ENCODE data around the gene CAVIN3.
"Not testable (repeated sequence)": the region's sequence is repeated elsewhere in the genome, so short reads cannot be mapped to it uniquely, and the experiment has no call there.

Gene CAVIN3

DNA sequence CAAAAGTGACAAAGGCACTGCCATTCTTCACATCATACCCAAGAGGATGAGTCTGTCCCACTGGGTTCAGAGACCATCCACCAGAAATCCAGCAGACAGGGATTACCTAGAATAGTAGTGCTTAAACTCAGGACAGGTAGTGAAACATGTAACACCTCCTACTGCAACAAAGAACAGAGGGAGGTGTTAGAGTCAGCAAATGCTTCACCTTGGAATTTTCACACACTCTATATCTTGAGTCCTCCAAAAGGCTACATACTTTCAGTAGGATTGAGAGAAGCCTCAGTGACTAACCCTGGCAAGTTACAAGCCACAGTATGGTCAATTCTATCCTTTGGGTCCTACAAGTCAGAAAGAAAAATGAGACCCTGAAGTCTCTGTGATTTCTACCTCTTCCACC is 6.0 kb upstream of the CAVIN3 start:
- DNase-seq (ENCODE audit: low spot score): no peak

DNA sequence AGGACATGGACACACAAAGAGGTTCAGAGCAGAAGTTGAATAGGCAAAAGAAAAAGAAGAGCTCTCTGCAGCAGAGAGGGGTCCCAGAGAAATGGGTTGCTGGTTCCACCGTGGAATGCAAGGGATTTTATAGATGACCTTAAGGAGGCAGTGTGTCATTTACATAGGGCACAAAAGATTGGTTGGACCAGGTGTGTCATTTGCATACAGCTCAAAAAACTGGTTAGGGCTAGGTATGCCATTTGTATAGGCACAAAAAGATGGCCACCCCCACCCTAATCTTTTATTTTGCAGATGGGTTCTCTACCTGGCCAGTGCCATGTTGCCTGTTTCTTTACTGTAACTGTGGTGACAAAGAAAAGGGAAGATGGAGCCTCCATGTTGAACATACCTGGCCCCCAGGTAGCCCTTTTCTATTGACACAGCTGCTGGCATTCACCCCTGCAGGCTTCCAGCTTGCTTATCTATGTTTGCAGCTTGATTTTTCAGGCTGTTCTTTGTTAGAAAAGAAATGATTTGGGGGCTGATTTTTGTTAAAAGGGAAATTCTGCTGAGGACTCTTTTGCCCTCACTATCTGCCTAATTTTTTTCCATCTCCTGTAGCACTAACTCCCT is 3.1 kb upstream of the CAVIN3 start:
- DNase-seq (ENCODE audit: low spot score): no peak

DNA sequence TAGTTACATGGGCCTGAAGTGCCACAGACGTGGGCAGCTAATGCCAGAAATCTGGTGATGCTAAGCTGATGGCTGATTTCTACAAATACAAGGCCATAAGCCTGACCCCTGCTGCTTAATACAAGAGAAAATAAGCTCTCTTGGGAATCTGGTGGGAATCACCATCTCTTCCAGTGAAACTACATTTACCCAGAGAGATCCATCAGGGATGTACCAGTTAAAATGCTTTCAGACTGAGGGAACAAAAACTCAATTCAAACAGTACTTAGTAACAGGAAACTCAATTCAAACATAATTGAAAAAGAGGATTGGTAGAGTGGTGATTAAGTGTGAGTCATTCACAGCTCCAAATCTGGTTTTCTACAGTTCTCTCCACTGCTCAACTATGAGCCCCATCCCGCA is 1.7 kb upstream of the CAVIN3 start:
- no peak for DNase-seq (ENCODE audit: low spot score)

GRCh38 chr11:6321356-6321755 is 1.1 kb upstream of the CAVIN3 start:
- no peak for DNase-seq (ENCODE audit: low spot score)

DNA sequence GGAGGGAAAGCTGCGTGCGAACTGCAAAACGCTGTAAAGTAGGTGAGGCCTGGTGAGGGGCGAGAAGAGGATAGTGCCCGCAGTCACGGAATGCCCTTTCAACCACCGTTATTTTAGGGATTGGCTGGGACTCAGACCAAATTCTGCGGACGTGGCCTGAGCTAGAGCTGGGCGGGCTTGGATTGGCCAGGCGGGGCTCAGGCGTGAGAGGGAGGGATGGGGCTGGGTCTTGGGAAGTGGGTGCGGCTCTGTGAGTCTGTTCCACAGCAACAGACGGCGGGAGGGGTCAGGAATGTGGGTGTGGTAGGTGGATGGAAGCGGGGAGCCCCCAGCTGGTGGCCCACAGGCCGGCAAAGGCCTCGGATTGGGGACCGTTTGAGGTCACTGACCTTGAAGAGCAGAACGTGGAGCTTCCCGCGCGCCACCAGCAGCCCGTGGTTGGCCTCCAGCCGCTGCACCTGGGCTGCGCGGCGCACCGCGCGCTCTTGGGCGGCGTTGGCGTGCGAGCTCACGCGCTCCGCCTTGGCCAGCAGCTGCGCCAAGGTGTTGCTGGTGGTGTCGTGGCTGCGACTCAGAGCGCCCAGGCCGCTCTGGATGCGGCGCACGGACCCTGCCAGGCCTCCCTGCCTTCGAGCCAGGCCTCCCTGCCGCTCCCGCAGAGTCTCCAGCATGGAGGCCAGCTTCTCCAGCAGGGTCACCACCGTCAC is 444 bp downstream of the CAVIN3 start:
- DNase-seq (ENCODE audit: low spot score): no peak

GRCh38 chr11:6319001-6319703 is 1.1 kb downstream of the CAVIN3 start:
- DNase-seq (ENCODE audit: low spot score): no peak

DNA sequence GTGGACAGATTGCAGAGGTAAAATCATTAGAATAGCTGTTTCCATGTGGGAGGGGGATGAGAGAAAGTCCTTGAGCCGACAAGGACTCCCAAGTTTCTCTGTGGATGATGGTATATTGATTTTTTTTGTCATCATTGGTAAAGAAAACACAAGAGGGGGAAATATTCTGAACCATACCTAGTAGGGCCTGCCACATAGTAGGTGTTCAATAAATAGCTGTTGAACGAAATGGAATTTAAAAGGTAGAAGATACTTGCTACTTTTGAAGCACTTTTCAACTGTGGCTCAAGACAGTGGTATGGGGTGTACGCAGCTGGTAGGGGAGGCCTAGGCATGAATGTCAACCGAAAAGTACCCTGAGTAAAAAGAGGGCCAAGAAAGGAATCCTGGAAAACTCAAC is 2.1 kb downstream of the CAVIN3 start:
- DNase-seq (ENCODE audit: low spot score): no peak

GRCh38 chr11:6315811-6316425 is 4.4 kb downstream of the CAVIN3 start:
- peak; percentile 60 for DNase-seq (ENCODE audit: low spot score)

DNA sequence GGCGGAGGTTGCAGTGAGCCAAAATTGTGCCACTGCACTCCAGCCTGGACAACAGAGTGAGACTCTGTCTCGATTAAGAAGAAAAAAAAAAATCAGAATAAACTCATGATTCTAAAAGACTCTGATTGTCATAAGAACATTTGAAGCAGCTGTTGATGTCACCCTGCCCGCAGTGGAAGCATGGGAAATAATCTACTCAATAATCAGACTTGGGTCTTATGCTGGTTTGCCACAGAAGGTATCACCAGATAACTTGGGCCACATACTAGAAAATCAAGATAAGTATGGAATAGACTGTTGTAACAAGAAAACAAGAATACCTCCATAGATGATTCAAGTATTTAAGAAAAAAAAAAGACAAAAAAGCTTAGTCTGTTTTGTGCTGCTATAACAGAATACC is 8.2 kb downstream of the CAVIN3 start:
- no peak for DNase-seq (ENCODE audit: low spot score)

DNA sequence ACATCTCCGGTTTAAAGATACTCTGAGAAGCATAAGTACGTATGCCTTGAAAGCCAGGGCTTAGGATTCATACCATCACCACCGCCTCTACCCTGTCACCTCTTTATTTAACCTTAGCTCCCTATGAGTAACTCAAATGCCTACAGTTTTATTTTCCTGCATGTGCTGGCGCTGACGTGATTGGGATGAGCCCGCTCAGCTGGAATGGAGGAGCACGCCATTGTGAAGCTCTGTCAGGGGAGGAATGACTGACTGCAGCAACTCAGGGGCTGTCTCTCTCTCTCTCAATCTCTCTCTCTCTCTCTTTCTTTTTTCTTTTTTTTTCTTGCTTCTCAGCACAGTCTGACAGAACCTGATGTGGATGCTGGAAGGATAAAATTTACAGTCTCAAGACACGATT is 12.4 kb downstream of the CAVIN3 start:
- no peak for DNase-seq (ENCODE audit: low spot score)

DNA sequence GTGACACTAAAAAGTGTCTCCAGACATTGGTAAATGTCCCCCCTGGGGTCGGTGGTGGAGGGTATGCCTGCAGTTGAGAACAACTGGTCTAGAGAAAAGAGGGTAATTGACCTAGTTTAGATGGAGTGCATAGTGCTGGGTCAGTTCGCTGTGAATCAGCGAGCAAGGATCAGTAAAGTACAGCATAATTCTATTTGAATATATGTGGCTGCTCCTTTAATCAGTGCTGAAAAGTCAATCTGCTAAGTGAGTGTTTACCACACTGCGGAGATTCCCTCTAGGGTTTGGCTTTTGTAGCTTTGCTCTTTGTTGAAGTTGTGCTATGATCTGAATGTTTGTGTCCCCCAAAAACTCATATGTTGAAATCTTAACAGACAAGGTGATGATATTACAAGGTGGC is 15.0 kb downstream of the CAVIN3 start:
- no peak for DNase-seq (ENCODE audit: low spot score)

DNA sequence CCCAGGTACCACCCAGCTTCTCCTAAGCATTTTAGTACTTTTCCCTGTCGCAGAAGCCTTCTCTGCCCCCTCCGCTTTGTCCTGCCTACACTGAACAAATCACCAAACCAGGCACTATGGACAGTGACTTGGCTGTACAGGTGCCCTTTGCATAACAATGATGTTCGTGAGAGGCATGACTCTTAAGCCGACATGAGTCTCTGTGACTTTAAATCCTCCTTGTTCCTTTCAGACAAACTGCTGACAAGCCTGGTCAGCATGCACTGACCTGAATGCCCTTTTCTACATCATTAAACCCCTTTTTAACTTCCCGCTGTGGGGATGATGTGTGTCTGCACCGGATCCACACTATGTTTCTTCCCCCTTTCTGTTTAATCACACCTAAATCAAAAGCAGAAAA is 16.6 kb downstream of the CAVIN3 start:
- no peak for DNase-seq (ENCODE audit: low spot score)

DNA sequence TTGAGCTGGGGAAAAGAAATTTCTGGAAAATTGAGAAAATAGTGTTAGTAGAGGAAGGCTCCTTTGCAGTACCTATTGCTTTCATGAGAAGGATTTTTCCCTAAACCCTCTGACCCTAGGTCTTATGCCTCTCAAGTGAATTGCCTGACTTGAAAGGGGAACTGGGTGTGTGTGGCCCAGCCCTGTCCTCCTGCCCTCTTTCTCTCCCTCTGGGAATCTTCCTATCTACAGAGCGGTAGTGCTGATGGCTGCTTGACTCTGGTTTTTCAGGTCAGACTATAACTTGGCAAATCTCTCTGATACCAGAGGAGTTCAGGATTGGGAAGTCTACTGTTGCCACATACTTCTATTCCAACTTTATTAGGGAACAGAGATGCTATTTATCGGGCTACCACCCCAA is 19.2 kb downstream of the CAVIN3 start:
- DNase-seq (ENCODE audit: low spot score): no peak

DNA sequence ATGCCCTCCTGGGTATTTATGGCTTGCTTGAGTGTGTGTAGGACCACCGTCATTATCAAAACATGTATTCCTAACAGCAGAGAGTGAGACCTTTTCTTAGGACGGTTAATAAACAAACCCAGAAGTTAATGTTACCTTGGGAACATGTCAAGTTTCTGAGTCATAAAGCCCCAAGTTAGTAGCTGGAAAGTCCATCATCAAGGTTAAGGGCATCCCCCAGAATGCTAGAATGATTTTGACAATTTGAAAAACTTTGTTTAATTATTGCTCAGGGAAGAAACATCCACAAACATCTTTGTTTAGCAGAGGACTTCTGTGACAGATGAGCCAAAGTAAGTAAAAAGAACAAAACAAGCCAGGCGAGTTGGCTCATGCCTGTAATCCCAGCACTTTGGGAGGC is 20.0 kb downstream of the CAVIN3 start:
- no peak for DNase-seq (ENCODE audit: low spot score)

- DNase-seq (ENCODE audit: low spot score): no peak
These were observed 21.7 kb downstream of the CAVIN3 start for GRCh38 chr11:6298605-6299004.

DNA sequence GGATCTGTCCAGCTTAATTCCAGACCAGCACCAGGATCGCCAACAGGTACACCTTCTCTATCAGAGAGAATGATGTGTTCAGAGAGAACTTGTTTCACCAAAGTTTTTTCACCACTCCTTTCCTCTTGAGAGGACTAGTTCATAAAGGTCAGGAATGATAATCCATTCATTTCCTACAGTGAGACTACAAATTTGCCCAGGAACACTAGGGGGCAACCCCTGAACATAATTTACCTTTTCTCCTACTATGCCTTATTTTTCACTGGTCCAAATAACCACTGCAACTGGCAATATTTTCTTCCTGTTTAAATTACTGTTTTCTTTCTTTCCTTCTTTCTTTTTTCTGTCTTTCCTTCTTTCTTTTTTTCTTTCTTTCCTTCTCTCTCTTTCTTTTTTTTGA is 22.5 kb downstream of the CAVIN3 start:
- no peak for DNase-seq (ENCODE audit: low spot score)

DNA sequence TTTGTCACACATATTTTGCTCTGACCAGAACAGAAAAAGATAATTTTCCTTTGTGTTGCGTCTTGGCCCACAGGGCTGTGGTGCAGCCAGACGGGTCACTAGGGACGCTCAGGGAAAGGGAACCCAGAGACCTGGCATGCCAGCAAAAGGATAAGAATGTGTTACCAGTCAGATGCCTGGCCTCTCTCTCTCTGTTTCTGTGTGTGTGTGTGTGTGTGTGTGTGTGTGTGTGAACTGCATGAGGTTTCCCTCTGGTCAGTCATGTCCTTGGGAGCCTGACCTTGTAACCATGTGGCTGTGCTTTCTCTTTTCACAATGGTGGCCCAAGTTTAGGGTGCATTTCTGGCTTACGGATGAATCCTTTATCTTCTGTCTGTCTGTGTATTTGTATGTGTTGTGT is 35.3 kb downstream of the CAVIN3 start:
- no peak for DNase-seq (ENCODE audit: low spot score)

DNA sequence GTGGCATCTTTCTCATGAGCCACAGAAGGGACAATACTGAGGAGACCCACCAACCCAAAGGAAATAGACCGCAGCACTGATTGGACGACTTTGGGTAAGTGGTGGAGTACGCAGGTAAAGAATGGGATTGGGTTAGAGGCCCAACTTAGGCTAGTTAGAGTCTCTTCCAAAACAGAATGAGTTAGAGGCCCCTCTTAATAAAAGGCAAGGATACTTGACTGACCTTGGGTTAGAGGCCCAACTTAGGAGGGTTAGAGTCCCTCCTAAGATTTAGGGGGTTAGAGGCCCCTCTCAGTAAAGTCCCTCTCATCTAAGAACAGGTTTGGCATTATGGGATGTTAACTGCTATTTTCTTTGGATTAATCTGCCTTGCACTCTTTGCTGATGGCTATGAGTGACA is 36.1 kb downstream of the CAVIN3 start:
- no peak for DNase-seq (ENCODE audit: low spot score)

DNA sequence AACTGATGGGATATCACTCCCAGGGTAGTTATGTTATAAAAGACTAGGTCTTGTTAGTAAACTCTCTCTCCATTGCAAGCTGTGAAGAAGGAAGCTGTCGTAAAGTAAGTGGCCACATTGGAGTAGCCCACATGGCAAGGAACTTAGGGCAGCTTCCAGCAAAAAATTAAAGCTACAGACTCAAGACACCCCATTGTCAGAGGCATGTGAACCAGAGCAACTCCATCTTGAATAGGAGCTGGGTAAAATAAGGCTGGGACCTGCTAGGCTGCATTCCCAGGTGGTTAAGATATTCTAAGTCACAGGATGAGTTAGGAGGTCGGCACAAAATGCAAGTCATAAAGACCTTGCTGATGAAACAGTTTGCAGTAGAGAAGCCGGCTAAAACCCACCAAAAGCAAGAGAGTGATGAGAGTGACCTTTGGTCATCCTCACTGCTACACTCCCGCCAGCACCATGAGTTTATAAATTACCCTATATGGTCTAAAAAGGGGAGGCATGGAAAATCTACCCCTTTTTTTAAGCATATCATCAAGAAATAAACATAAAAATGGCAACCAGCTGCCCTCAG is 36.8 kb downstream of the CAVIN3 start:
- no peak for DNase-seq (ENCODE audit: low spot score)

DNA sequence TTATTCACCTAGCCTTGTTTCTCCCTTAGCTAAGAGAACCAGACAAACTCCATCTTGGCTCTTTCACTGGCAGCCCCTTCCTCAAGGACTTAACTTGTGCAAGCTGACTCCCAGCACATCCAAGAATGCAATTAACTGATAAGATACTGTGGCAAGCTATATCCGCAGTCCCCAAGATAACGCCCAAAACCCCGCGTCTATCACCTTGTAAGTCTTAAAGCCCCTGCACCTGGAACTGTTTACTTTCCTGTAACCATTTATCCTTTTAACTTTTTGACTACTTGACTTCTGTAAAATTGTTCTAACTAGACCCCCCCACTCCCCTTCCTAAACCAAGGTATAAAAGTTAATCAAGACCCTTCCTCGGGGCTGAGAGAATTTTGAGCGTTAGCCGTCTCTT is 39.5 kb downstream of the CAVIN3 start:
- DNase-seq (ENCODE audit: low spot score): not testable (repeated sequence)

GRCh38 chr11:6273188-6273587 is 47.1 kb downstream of the CAVIN3 start:
- no peak for DNase-seq (ENCODE audit: low spot score)

DNA sequence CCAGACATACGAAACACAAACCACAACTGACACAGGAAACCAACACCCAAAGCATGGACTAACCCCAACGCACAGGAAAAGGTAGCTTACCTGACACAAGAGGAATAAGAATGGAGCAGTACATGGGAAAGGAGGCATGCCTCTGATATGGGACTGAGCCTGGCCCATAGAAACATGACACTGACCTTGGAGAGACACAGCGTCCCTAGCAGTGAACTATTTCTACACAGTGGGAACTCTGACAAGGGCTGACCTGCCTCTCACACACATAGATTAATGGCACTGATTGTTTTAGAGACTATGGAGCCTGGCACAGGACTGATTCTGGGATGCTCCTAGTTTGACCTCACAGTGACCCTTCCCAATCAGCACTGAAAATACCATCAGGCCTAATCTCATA is 48.7 kb downstream of the CAVIN3 start:
- DNase-seq (ENCODE audit: low spot score): no peak
